ENCODE measurements around the gene INPP4B.

Gene INPP4B

DNA sequence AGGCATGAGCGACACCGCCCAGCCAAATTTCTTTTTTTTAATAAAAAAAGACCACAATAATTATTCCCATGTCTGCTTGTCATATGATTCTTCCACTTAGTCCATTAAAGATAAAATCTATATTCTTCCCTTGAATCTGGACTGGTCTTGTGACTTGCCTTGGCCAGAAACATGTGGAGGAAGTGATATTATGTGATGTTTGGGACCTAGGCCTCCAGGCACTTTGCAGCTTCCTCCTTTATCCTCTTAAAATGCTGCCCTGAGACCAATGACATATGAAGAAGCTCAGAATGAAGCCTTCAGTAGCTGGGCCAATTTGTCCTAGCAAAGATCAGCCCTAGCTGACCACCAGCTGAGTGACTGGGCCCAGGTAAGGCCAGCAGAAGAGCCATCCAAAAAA is 250.0 kb downstream of the INPP4B start:
- Histone ChIP-seq H3K9ac (ENCODE audit: low read length) (no peak overlapping the region), H3K9me3 (ENCODE audit: insufficient read depth, low read length) (no peaks in the 10 kb centered on the region)

DNA sequence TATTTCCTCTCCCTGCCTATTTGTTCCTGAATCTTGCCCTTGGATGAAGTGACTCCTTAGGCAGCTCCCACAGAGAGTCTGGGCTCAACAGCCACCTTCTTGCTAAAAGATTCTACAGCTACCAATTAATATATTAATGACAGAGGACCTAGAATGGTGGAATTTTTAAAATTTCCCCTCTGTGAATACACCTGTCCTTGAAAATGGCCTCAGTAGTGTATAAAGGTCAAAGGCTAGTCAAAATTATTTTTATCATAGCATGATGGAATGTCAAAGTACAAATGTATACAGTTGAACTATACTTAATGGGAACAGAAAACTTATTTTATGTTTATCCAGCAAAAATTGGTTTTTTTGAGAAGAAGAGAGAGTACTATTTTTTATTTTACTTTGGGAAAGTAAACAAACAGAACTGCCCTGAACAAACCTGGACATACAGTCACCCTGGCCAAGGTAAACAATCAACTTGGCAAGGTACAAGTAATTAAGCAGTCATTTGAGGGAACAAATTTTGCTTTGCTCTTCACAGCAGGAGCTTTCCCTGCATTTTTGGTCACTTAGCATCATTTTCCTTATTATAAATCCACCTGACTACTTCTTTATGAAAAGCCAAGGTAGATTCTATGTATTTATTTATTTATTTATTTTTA is 250.8 kb downstream of the INPP4B start:
- Histone ChIP-seq H3K27me3 (ENCODE audit: low read depth, low read length) (no peaks in the 10 kb centered on the region), H3K9ac (ENCODE audit: low read length) (no peak overlapping the region), H3K27ac (ENCODE audit: low read length) (no peak overlapping the region), H3K36me3 (replicated peaks; ENCODE audit: low read depth, low read length) (no peaks in the 10 kb centered on the region), H4K20me1 (ENCODE audit: insufficient read depth, low read length) (no peaks in the 10 kb centered on the region), H3K4me2 (ENCODE audit: low read length) (no peak overlapping the region), H3K4me1 (ENCODE audit: low read length) (no peaks in the 10 kb centered on the region), H2AFZ (ENCODE audit: low read depth, low read length) (no peak overlapping the region), H3K4me3 (ENCODE audit: low read length) (no peak overlapping the region), H3K79me2 (ENCODE audit: low read length) (no peaks in the 10 kb centered on the region), H3K9me3 (ENCODE audit: insufficient read depth, low read length) (no peaks in the 10 kb centered on the region)
- TF ChIP-seq, protein P1, sequence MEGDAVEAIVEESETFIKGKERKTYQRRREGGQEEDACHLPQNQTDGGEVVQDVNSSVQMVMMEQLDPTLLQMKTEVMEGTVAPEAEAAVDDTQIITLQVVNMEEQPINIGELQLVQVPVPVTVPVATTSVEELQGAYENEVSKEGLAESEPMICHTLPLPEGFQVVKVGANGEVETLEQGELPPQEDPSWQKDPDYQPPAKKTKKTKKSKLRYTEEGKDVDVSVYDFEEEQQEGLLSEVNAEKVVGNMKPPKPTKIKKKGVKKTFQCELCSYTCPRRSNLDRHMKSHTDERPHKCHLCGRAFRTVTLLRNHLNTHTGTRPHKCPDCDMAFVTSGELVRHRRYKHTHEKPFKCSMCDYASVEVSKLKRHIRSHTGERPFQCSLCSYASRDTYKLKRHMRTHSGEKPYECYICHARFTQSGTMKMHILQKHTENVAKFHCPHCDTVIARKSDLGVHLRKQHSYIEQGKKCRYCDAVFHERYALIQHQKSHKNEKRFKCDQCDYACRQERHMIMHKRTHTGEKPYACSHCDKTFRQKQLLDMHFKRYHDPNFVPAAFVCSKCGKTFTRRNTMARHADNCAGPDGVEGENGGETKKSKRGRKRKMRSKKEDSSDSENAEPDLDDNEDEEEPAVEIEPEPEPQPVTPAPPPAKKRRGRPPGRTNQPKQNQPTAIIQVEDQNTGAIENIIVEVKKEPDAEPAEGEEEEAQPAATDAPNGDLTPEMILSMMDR (IDR thresholded peaks at IDR 0.05; ENCODE audit: low read depth, low read length), result no peak
- TF ChIP-seq EZH2phosphoT487 (IDR thresholded peaks at IDR 0.05; ENCODE audit: low read depth), result no peak

More for the DNA sequence above, 250.0 kb downstream of the INPP4B start:
- Histone ChIP-seq H2AFZ (ENCODE audit: low read depth, low read length) (no peak overlapping the region), H3K4me1 (ENCODE audit: low read length) (no peaks in the 10 kb centered on the region), H3K4me3 (ENCODE audit: low read length) (no peak overlapping the region), H3K27me3 (ENCODE audit: low read depth, low read length) (no peaks in the 10 kb centered on the region), H3K79me2 (ENCODE audit: low read length) (no peaks in the 10 kb centered on the region), H3K27ac (ENCODE audit: low read length) (no peak overlapping the region), H3K36me3 (replicated peaks; ENCODE audit: low read depth, low read length) (no peaks in the 10 kb centered on the region), H4K20me1 (ENCODE audit: insufficient read depth, low read length) (no peaks in the 10 kb centered on the region), H3K4me2 (ENCODE audit: low read length) (no peak overlapping the region)
- TF ChIP-seq, protein P1 (IDR thresholded peaks at IDR 0.05; ENCODE audit: low read depth, low read length), result no peak
- TF ChIP-seq EZH2phosphoT487 (IDR thresholded peaks at IDR 0.05; ENCODE audit: low read depth), result no peak

DNA sequence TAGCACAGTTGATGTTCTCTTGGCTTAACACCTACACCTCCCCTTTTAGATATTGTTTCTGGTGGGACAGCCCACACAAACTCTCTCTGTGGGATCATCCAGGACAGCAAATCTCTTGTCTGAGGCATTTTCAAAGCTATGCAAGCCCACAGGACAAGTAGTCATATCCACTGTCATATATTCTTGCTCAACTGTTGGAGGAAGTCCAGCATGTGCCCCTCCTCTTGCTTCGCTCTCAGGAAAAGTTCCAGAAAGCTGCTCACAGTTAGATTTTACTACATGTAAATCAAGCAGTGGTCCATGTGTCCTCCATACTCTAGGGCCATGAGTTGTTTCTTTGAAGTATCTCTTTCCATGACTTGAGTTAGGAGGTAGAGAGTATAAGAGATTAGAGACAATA is 260.7 kb downstream of the INPP4B start:
- Histone ChIP-seq H3K27ac (ENCODE audit: low read length) (no peak overlapping the region), H3K36me3 (replicated peaks; ENCODE audit: low read depth, low read length) (no peaks in the 10 kb centered on the region), H3K4me3 (ENCODE audit: low read length) (no peak overlapping the region), H4K20me1 (ENCODE audit: insufficient read depth, low read length) (no peaks in the 10 kb centered on the region), H3K9me3 (ENCODE audit: insufficient read depth, low read length) (no peaks in the 10 kb centered on the region), H3K4me2 (ENCODE audit: low read length) (no peak overlapping the region), H3K27me3 (ENCODE audit: low read depth, low read length) (no peaks in the 10 kb centered on the region), H3K9ac (ENCODE audit: low read length) (no peak overlapping the region), H2AFZ (ENCODE audit: low read depth, low read length) (no peak overlapping the region), H3K79me2 (ENCODE audit: low read length) (no peaks in the 10 kb centered on the region), H3K4me1 (ENCODE audit: low read length) (no peaks in the 10 kb centered on the region)
- TF ChIP-seq, protein P1 (IDR thresholded peaks at IDR 0.05; ENCODE audit: low read depth, low read length), result no peak
- TF ChIP-seq EZH2phosphoT487 (IDR thresholded peaks at IDR 0.05; ENCODE audit: low read depth), result no peak

DNA sequence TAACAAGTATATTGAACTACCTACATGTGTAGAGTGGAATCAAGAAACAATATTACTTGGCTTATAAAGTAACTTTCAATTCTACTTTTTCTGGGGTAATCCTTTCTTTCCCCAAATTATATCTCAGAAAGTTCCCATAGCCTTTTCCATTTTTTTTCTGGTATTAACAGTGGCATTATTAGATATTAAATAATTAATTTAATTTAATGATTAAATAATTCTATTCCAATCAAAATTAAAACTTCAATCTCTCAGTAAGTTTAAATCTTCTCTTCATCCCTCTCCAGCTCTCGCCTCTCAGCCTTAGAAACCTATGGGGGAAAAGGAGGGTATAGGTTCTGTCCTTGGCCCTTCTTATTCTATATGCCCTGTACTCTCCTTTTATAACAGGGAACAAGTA is 262.4 kb downstream of the INPP4B start:
- no peak overlapping the region for H3K4me2 ChIP-seq (ENCODE audit: low read length)
- no peaks in the 10 kb centered on the region for H4K20me1 ChIP-seq (ENCODE audit: insufficient read depth, low read length)
- H3K4me1 ChIP-seq (ENCODE audit: low read length), result no peaks in the 10 kb centered on the region
- no peaks in the 10 kb centered on the region for H3K27me3 ChIP-seq (ENCODE audit: low read depth, low read length)
- no peak overlapping the region for H3K27ac ChIP-seq (ENCODE audit: low read length)
- H3K36me3 ChIP-seq (replicated peaks; ENCODE audit: low read depth, low read length), result no peaks in the 10 kb centered on the region
- no peak overlapping the region for H3K9ac ChIP-seq (ENCODE audit: low read length)
- no peak overlapping the region for H2AFZ ChIP-seq (ENCODE audit: low read depth, low read length)
- no peaks in the 10 kb centered on the region for H3K9me3 ChIP-seq (ENCODE audit: insufficient read depth, low read length)
- no peaks in the 10 kb centered on the region for H3K79me2 ChIP-seq (ENCODE audit: low read length)
- no peak for TF ChIP-seq EZH2phosphoT487 (IDR thresholded peaks at IDR 0.05; ENCODE audit: low read depth)
- TF ChIP-seq, protein P1 (IDR thresholded peaks at IDR 0.05; ENCODE audit: low read depth, low read length), result no peak
- H3K4me3 ChIP-seq (ENCODE audit: low read length), result no peak overlapping the region
